ENCODE measurements around the gene CYB561D1.

DNA sequence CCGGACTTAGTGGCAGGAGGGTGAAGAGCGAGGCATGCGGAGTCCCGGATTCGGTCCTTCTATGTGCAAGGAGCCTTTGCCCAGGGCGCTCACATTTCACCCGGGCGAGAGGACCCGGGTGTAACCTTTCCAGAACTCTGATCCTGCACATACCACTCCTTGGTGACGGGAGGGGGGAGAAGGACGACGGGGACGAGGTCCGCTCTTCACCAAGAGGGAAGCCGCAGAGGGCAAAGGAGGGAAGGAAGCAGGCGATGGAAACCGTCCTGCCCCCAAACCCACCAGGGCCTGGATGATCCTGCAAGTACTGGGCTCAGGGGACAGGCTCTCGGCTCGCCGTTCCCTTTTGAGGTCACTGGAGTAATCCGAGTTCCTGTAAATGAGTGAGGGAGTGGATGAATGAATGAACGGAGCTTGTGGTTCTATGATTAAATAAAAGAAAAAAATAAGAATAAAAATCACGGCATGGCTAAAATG lies 26.6 kb upstream of the CYB561D1 start:
- TF ChIP-seq, protein P1, sequence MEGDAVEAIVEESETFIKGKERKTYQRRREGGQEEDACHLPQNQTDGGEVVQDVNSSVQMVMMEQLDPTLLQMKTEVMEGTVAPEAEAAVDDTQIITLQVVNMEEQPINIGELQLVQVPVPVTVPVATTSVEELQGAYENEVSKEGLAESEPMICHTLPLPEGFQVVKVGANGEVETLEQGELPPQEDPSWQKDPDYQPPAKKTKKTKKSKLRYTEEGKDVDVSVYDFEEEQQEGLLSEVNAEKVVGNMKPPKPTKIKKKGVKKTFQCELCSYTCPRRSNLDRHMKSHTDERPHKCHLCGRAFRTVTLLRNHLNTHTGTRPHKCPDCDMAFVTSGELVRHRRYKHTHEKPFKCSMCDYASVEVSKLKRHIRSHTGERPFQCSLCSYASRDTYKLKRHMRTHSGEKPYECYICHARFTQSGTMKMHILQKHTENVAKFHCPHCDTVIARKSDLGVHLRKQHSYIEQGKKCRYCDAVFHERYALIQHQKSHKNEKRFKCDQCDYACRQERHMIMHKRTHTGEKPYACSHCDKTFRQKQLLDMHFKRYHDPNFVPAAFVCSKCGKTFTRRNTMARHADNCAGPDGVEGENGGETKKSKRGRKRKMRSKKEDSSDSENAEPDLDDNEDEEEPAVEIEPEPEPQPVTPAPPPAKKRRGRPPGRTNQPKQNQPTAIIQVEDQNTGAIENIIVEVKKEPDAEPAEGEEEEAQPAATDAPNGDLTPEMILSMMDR (IDR thresholded peaks at IDR 0.05) = no peak
- no peak for TF ChIP-seq POLR2A (IDR thresholded peaks at IDR 0.05)

Data from body of pancreas (tissue), 4 donors.